Stimulated activated CD8-positive, alpha-beta memory T cell treated with anti-CD3 and anti-CD28 coated beads, Interleukin-4, amount 100 ng/mL, for 24 hours (primary cell): ENCODE measurements around the gene KCND1.
"Not testable (repeated sequence)": the region's sequence is repeated elsewhere in the genome, so short reads cannot be mapped to it uniquely, and the experiment has no call there.

Experiments
- DNase-seq: peaks from one replicate; pipeline ENCODE4 v3.0.0-alpha.2; 2020; ENCODE audit warnings: low read depth

The KCND1 gene

DNA sequence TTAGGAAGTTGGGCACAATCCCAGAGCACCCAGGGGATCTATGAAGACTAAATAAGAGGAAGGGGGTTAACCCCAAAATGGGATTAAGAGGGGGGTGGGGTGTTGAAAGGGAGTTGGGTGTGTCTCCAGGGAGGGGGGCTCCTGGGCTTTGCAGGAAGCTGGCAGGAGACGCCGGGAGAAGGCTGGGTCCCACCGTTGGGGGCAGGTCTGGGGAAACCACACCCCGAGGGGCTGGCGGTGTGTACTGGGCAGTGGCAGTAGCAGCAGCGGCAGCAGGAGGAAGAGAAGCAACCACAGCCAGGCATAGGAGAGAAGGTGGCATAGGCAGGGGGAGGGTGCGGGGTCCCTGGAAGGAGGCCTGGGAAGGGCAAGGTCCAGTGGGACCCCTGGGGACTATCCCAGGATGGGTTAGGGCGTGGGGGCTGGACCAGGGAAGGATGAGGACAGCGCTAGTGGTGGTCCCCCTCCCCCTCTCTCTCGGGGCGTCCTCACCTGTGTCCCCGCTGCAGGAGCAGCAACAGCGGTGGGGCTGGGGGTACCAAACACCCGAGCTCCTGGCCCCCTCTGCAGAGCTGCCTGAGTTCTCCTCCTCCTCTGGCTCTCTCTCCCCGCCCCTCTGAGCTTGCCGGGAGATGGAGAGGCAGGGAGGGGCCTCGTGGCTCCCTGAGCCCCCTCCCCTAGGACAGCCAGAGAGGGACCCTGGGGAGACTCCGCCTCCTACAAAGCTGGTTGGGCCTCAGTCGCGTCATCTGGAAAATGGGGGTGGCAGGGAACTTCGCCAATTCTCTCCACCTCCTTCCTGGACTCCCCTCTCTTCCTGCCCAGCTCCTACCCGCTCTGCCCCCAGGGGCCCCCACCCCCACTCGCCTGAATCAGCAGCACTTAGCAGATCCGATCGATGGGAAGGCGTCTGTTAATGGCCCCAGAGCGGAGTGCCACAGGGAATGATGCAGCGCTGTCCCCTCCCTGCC lies at the start of gene KCND1:
Gene KCND1 (minus strand): TSS at position 596 of the 971 bp plus-strand sequence. CDS start 1,573 bp downstream, outside the sequence.
- no peak for DNase-seq

- DNase-seq, result no peak
These were observed 48.1 kb upstream of the KCND1 start for GRCh38 chrX:49019599-49020249.

DNA sequence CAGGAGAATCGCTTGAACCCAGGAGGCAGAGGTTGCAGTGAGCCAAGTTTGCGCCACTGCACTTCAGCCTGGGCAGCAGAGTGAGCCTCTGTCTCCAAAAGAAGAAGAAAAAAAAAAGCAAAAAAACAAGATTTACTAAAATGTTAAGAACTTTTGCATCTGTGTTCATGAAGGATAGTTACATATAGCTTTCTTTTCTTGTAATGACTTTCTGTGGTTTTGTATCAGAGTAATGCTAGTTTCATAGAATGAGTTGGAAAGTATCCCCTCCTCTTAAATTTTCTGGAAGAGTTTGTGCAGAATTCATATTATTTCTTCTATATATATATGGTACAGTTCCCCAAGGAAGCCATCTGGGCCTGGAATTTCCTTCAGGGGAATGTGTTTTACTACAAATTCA lies 47.4 kb upstream of the KCND1 start:
- DNase-seq, result no peak

DNA sequence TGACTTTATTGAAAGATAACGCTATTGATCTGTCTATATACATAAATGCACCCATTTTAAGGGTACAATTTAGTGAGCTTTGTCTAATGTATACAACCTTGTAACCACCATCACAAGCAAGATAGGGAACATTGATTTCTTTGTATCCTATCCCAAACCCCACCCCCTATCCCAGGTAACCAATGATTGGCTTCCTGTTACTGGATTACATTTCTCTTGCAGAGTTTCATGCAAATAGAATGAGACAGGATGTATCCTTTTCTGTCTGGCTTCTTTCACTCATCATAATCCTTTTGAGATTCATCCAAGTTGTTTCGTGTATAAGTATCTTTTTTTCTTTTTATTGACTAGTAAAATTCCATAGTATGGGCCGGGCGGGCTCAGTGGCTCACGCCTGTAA lies 32.1 kb upstream of the KCND1 start:
- no peak for DNase-seq

GRCh38 chrX:49002091-49002935 lies 30.7 kb upstream of the KCND1 start, which contains the start of gene GRIPAP1:
GRIPAP1 (minus strand) TSS chrX:49002264; CDS start chrX:49002229, 35 bp downstream.
- DNase-seq, result peak; percentile 53

DNA sequence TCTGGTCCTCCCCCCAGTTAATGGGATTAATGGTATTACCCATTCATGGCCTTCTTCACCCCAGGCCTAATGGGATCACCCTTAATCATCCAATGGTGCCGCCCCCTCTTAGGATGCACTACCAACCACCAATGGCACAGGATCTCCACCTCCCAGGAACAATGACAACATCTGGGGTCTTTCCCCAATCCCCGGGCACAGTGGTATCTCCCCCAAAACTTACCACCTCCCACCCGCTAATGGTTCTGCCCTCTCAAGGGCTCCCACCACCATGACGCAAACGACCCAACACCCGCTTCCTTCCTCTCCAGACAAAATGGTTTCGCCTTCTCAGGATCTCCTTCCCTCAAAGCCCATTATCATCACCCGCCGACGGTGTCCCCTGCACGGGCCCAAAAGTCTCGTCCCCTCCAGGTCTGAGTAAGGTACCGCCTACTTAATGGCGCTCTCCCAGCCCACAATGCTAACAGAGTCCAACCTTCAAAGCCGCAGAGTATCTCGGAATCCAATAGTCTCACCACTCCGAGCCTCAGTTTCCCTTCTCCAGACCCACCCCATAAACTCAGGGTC lies 30.0 kb upstream of the KCND1 start:
- peak; percentile 23 for DNase-seq

DNA sequence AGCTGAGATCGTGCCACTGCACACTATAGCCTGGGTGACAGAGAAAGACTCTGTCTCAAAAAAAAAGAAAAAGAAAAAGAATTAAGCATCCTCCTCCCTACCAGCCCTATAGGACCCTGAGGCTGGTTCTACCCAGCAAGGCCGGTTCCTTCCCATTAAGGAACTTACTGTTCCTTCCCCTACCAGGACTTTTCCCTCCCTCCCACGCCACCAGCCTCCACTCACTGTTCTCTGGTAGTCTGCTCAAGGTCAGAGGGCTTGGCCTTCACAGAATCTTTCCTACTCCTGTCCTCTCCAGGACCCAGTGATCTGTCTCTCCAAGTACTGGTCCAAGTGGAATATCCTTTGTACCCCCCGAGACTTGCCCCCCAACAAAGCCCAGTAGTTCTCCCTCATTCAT lies 29.0 kb upstream of the KCND1 start:
- DNase-seq, result no peak

DNA sequence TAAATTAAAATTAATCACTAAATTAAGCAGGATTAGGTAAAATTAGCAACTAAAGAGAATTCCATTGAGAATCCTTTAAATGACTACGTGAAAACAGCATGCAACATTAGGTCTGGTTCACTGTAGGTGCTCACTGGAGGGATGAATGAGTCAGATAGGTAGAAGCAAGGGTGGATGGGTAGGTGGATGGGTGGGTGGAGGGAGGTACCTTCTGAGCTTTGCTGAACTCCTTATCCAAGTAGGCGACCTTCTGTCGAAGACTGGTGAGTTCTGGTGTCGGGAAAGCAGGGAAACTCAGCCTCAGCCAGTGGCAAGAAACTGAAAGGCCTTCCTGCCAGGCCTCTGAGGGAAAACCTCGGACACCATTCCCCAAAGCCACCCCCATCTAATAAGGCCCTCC lies 27.4 kb upstream of the KCND1 start:
- no peak for DNase-seq

DNA sequence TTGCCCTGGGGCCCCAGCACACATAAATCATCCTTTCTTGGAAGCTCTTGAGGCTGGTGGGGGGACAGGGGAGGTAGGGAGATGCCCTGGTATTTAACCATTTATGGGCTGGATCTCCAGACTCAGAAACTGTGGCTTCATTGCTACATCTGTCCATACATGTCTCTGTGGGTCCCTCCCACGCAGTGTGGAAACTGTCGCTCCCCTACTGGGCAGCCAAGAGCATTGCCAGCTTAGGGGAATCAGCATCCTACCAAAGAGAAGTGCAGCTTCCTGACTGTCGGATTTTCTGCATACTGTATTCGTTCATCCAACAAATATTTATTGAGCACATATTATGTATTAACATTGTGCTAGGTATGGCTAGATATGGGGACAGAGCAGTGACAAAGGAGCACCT lies 26.7 kb upstream of the KCND1 start:
- DNase-seq, result no peak

DNA sequence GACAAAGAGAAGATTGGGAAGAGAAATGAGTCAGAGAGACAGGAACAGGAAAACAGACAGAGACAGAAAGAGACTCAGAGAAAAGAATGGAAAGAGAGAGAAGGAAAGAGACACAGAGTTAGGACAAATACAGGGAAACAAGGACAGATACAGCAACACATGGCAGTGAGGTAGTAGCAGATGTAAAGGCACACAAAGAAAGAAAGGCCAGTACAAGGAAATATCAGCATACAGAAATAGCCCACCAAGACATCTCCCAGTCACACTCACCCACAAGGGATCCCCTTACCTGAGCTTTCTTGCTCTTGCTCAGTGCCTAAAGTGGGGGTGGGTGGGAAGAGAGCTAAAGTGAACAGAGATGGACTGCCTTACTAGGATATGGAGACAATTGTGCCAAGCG lies 26.2 kb upstream of the KCND1 start:
- no peak for DNase-seq

- no peak for DNase-seq
These were observed 25.8 kb upstream of the KCND1 start for GRCh38 chrX:48997455-48997854.

DNA sequence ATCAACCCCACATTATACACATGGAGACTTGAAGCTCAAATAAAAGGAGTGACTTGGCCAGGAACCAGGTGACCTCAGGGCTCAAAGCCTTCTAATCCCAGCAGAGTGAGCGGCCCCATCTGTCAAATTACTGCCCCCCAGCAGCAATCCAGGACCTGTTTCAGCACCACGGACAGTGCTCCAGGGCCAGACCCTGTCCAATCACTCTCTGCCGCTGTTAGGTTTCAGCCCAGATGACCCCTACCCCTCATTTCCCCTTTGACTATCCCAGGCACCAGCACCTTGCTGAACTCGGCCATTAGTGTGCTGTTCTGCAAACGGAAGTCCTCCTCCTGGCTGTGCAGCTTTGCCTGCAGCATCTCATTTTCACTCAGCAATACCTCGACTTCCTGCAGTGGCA lies 25.3 kb upstream of the KCND1 start:
- DNase-seq, result no peak

DNA sequence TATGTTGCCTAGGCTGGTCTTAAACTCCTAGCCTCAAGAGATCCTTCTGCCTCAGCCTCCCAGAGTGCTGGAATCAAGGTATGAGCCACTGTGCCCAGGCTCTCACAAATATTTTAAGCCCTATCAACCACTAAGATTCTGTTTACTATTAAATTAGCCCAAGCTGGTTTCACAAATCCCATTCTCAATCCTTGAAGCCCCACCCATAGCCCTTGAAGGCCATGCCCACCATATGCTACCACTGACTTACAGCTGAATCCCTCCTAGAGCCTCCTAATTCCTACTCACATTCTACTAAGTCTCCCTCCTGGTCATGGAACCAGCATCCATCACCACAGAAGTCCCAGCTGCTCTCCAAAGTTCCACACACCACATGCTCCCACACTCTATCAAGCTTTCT lies 20.7 kb upstream of the KCND1 start:
- DNase-seq, result no peak

DNA sequence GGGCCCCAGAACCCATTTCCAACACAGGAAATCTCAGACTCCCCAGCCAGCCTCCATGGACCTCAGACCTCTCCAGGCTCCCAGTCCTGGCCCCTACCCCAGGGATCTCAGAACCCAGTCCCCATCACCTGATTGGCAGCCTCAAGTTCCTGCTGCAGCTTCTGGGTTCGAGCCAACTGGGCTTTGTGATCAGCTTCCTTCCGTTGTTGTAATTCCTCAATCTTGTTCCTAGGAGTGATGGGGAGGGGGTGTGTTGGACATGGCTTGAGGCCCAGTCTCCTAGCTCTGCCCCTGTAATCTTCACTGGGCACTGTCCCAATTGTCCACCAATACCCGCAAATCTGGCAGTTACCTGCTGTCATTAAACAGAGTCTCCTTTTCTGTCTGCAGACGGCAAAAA lies 17.8 kb upstream of the KCND1 start:
- DNase-seq, result no peak

DNA sequence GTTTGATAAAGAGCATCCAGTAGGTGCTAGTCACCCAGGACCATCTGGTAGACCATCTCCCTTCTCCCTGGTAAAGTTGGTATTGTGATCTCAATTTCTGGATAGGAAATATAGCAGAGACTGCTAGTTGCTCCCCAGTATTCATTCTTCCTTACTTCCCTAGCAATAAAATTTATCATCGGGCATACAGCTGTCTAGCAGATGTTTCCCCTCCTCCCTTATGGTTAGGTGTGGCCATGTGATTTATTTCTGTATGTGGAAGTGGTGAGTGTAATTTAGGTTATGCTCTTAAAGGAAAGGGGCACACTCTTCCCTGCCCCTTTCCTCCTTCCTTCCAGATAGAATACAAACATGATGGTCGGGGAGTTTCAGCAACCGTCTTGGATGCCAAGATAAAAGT lies 12.3 kb upstream of the KCND1 start:
- DNase-seq, result no peak

- no peak for DNase-seq
These were observed 11.4 kb upstream of the KCND1 start for GRCh38 chrX:48983081-48983480.

DNA sequence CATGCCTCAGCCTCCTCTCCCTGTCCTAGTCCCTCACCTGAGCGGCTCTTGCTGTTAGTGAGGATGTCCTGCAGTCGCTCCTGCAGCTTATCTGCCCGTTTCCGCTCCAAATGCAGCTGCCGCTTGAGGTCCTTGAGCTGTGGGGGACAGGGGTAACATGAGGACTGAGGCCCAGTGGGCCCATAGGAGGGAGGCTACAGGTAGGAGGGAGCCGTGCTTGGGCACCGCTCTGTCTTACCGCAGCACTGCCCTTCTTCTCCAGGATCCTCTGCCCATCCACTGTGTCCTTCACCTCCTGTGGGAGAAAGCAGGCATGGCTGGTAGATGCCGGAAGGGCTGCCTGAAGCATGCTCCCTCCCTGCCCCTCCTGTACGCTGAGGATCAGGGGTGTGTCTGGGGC lies 9.5 kb upstream of the KCND1 start:
- DNase-seq, result no peak

- not testable (repeated sequence) for DNase-seq
These were observed 8.7 kb upstream of the KCND1 start for GRCh38 chrX:48980341-48980740.

DNA sequence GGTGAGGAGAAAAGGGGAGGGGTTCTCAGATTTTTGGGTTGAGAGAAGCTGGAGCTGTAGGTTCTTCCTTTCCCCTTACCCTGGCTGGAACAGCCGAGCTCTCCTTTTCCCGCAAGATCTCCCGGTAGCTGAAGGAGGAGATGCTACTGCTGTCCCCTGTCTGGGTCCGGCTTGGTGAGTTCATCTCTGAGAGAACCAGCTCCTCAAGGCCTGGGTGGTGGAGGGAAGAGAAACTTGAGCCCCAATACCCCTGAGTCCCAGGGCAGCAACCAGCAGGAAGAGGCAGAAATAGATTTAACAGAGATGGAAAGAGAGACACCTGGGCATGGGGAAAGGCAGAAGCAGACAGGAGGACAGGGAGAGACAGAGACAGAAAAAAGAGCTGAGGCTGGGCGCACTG lies 6.6 kb upstream of the KCND1 start:
- DNase-seq, result no peak

DNA sequence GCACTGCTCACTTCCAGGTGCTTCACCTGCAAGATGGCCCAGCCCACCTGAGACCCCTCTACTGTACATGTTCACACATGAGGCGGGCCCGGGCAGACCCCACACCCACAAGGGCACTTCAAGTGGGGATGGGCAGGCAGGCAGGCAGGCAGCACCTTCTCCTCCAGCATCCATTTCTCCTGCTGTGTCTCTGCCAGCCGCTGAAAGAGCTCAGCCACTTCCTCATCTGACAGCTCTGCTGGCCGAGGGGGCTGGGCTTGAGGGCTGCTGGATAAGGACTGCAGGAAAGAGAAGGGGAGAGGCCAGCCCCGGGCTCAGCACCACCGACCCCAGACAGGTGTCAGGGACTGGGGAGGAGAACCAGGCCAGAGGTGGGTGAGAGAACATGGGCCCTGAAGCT lies 4.4 kb upstream of the KCND1 start:
- DNase-seq, result no peak

DNA sequence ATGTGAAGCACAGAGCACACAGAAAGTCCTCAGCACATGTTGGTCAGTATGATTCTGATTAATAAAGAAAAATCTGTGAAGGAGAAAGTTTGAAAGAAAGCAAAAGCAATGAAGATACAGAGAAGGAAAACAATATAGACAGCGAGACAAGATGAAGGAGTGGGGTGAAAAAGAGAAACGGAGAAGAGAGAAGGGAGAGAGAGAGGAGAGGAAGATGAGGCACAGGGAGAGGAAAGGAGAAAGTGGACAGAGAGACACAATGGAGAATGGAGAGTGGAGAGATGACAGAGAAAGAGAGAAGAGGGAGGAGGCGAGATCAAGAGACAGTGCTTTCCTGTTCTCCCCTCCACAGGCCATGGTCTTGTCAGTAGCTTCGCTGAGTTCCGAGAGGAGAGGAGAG lies 3.9 kb upstream of the KCND1 start:
- no peak for DNase-seq

- no peak for DNase-seq
These were observed 3.4 kb upstream of the KCND1 start for GRCh38 chrX:48975041-48975440.
